Activated B cell treated with CpG ODN at 0.5 μM for 24 hours (primary cell): ENCODE measurements around the gene PROC. TPM values are rescaled to one million over a fixed set of nuclear protein-coding genes. Genes with fewer than 3 reads are reported as not detected.

Source experiments
- ATAC-seq: fragments of 200-7000 bp; cut with Tn5 transposase; one replicate; pipeline ENCODE4 v1.10.0; 2021; ENCODE audit warnings: low read depth, mild to moderate bottlenecking, moderate library complexity
- CTCF ChIA-PET: fragments of 350-600 bp; sonication (Branson Sonifier 250); formaldehyde crosslinking; loops from one replicate; lab custom pipeline; 2021; ENCODE audit warnings: antibody characterized with exemption; lab: Charles Lee
- POLR2A ChIA-PET: fragments of 350-600 bp; sonication (Branson Sonifier 250); formaldehyde crosslinking; loops from one replicate; lab custom pipeline; 2021; ENCODE audit warnings: antibody characterized with exemption; lab: Charles Lee
- DNase-seq: peaks from one replicate; pipeline ENCODE4 v3.0.0; 2022
- H3K27ac Mint-ChIP-seq: one replicate; pipeline ENCODE4 v1.8.0; 2020; ENCODE audit warnings: mixed read lengths
- H3K27me3 Mint-ChIP-seq: one replicate; pipeline ENCODE4 v1.8.0; 2021; ENCODE audit warnings: mixed read lengths
- H3K36me3 Mint-ChIP-seq: one replicate; pipeline ENCODE4 v1.8.0; 2021; ENCODE audit warnings: low read depth, mixed read lengths
- H3K4me1 Mint-ChIP-seq: one replicate; pipeline ENCODE4 v1.8.0; 2021; ENCODE audit warnings: mixed read lengths
- H3K4me3 Mint-ChIP-seq: one replicate; pipeline ENCODE4 v1.8.0; 2020; ENCODE audit warnings: mild to moderate bottlenecking, mixed read lengths
- H3K9me3 Mint-ChIP-seq: one replicate; pipeline ENCODE4 v1.8.0; 2020; ENCODE audit warnings: mixed read lengths
- CTCF ChIP-seq: fragments of 200-600 bp; IDR thresholded peaks from one replicate; pipeline ENCODE4 v1.8.0; 2022; ENCODE audit warnings: antibody characterized with exemption, mild to moderate bottlenecking
- intact Hi-C: fragments of 100-400 bp; cut with micrococcal nuclease; formaldehyde crosslinking; loops from one replicate; pipeline ENCODE4 v1.15.1; 2024
- total RNA-seq: library from RNA; stranded (reverse); gene quantifications from 2 replicates; pipeline ENCODE4 v1.2.3, GENCODE V29; 2022

The PROC gene
- total RNA-seq, 1 donor from 2014 or later = not detected

- H3K4me1 Mint-ChIP-seq = peaks cover 56% of the 10 kb centered on the region
- H3K27me3 Mint-ChIP-seq = no peaks in the 10 kb centered on the region
- CTCF ChIA-PET = interaction anchor here (1.1 to 1.8 kb wide), 3 partner anchors 27 to 90 kb away, joined by 3 to 7 read pairs (median 4); no protein-coding TSS in a partner anchor
- DNase-seq (no peak), ATAC-seq (no peak)
- H3K36me3 Mint-ChIP-seq = no peaks in the 10 kb centered on the region
- POLR2A ChIA-PET = interaction anchor here (0.6 to 4.5 kb wide), 2 partner anchors 24 to 32 kb away, joined by 3 to 23 read pairs; partner anchors contain the start of gene MAP3K2
- H3K27ac Mint-ChIP-seq = no peak overlapping the region
- no peak for TF ChIP-seq CTCF
- no peak overlapping the region for H3K4me3 Mint-ChIP-seq
- intact Hi-C loops = loop anchor here (5.0 kb wide), 2 partner anchors 113 to 332 kb away; partner anchors contain the start of gene IWS1
- H3K9me3 Mint-ChIP-seq = no peaks in the 10 kb centered on the region
Measured at GRCh38 chr2:127413782-127414637, 4.2 kb upstream of the PROC start.

GRCh38 chr2:127414638-127415592 lies 3.3 kb upstream of the PROC start:
- intact Hi-C loops = loop anchor here (5.0 kb wide), 4 partner anchors 62 to 333 kb away; partner anchors contain the start of gene IWS1
- no peak for ATAC-seq
- no peak overlapping the region for H3K27ac Mint-ChIP-seq

GRCh38 chr2:127415593-127416505 lies 2.4 kb upstream of the PROC start:
- no peak overlapping the region for H3K27ac Mint-ChIP-seq
- no peaks in the 10 kb centered on the region for H3K36me3 Mint-ChIP-seq
- intact Hi-C loops = loop anchor here (1.0 to 5.0 kb wide), 5 partner anchors 29 to 121 kb away; partner anchors contain the start of genes ERCC3 and MAP3K2
- POLR2A ChIA-PET = interaction anchor here (0.6 to 4.5 kb wide), 2 partner anchors 26 to 110 kb away, joined by 3 to 23 read pairs; partner anchors contain the start of genes IWS1 and MAP3K2
- TF ChIP-seq CTCF = no peak
- peak; percentile 93 for ATAC-seq
- H3K9me3 Mint-ChIP-seq = no peaks in the 10 kb centered on the region
- peak; percentile 72 for DNase-seq
- peaks cover 49% of the 10 kb centered on the region for H3K4me1 Mint-ChIP-seq
- H3K27me3 Mint-ChIP-seq = no peaks in the 10 kb centered on the region
- peak overlapping the region; percentile 80 for H3K4me3 Mint-ChIP-seq
- CTCF ChIA-PET = interaction anchor here (0.5 to 2.4 kb wide), 7 partner anchors 22 to 122 kb away, joined by 3 to 9 read pairs (median 4); partner anchors contain the start of gene ERCC3

More at GRCh38 chr2:127414638-127415592, 3.3 kb upstream of the PROC start:
- Mint-ChIP-seq H3K27me3 (no peaks in the 10 kb centered on the region), H3K4me1 (peaks cover 55% of the 10 kb centered on the region), H3K4me3 (no peak overlapping the region), H3K9me3 (no peaks in the 10 kb centered on the region), H3K36me3 (no peaks in the 10 kb centered on the region)
- no peak for DNase-seq
- no peak for TF ChIP-seq CTCF
- ChIA-PET POLR2A (interaction anchor here (4.5 kb wide), 1 partner anchor 25 kb away, joined by 23 read pairs; the partner anchor contains the start of gene MAP3K2), CTCF (interaction anchor here (0.5 to 2.4 kb wide), 9 partner anchors 22 to 121 kb away, joined by 3 to 9 read pairs (median 4); partner anchors contain the start of gene ERCC3)

- Mint-ChIP-seq H3K27me3 (no peaks in the 10 kb centered on the region), H3K27ac (no peak overlapping the region), H3K4me3 (peak overlapping the region; percentile 80), H3K36me3 (no peaks in the 10 kb centered on the region), H3K4me1 (peaks cover 42% of the 10 kb centered on the region), H3K9me3 (no peaks in the 10 kb centered on the region)
- ChIA-PET CTCF (interaction anchor here (1.5 to 2.4 kb wide), 3 partner anchors 61 to 75 kb away, joined by 4 to 9 read pairs (median 8); no protein-coding TSS in a partner anchor), POLR2A (interaction anchor here (0.6 to 4.5 kb wide), 2 partner anchors 27 to 110 kb away, joined by 3 to 23 read pairs; partner anchors contain the start of genes IWS1 and MAP3K2)
- TF ChIP-seq CTCF = no peak
- ATAC-seq = no peak
- intact Hi-C loops = loop anchor here (1.0 to 5.0 kb wide), 5 partner anchors 29 to 122 kb away; partner anchors contain the start of genes ERCC3 and MAP3K2
- no peak for DNase-seq
Measured at GRCh38 chr2:127416506-127417001, 1.7 kb upstream of the PROC start.
